Fibroblast of skin of scalp (primary cell): ENCODE results near the gene SLC23A2.
"Not testable (repeated sequence)": the region's sequence is repeated elsewhere in the genome, so short reads cannot be mapped to it uniquely, and the experiment has no call there.

ENCODE experiments used
- DNase-seq: peaks from one replicate; pipeline ENCODE4 v3.0.0-alpha.2; 2013

SLC23A2 gene

DNA sequence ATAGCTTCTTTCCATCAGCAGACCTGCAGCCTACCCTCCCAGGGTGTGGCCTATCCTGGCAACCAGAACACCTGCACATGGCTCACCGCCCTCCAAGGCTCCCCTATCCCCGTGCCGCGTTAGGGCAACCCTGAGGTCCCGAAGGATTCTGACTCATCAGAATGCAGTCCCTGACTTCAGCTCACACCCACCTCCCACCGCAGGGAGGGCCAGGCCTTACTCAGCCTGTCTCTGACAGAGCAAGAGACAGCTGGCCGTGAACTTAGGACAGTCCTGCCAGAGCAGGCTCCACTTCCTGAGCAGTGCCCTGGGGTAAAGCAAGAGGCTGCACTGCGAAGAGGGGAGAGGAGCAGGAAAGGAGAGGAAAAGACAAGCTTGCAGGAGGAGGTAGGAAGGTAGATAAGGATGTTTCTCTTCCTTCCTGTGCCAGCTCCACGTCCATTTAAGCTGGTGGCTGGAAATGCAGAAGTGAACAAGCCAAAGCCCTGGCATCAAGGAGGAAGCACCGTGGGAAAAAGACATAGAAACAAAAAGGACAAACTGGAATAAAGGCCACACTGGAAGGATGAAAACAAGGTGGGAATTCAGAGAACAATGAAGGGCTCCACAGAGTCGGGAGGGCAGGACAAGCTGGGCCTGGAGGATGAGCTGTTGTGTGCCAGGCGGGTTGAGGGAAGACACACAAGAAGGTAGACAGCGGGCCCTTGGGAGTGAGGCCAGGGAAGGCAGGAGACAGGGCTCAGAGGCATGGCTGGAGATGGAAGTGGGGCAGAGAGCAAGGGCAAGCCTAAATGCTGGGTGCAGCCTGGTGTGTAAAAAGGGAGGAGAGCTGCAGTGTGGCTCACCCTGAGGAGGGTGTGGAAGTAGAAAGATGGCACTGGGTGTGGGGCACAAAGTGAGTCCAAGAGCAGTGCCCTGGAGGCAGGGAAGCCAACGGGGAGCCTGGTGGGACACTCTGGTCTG, 102.7 kb downstream of the SLC23A2 start:
- DNase-seq, result peak; percentile 37

DNA sequence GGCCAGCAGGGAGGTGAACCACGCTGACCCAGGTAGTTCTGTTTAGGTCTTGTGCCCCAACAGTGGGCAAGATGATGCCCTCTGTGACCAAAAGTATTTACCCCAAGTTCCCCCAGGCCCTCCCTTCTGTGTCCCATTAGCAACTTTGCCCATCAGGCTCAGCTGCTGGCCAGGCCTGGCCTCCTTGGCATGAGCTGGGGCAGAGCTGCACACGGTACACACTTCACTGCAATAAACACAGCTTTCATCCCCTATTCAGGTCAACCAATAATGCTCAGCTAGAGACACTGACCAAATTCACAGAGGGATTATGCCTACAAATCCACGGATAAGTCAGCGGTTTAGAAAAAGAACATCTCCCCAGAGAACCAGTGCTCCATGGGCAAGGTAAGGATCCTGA, 103.7 kb downstream of the SLC23A2 start:
- DNase-seq, result no peak

DNA sequence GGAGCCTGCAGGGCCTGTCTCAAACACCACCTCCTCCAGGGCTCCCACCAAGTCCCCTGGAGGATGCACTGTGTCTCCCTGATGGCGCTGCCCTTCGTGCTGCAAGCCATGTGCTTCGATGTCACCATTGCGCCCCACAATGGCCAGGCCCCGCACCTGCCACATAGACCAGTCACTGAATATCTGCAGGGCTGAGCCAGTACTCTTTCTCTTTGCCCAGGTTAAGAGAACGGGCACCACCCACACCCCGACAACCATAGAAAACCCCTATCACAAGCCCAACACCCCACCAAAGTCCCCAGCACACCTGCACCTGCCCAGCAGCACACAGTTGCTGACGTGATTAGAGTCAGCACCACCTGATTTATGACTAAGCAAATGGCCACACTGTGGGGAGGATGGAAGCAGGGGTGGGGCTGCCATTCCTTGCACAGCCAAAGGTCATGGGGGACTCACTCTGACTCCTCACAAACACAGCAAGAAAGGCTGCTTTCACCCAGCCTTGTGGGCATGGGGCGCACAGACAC, 104.3 kb downstream of the SLC23A2 start:
- DNase-seq, result no peak

DNA sequence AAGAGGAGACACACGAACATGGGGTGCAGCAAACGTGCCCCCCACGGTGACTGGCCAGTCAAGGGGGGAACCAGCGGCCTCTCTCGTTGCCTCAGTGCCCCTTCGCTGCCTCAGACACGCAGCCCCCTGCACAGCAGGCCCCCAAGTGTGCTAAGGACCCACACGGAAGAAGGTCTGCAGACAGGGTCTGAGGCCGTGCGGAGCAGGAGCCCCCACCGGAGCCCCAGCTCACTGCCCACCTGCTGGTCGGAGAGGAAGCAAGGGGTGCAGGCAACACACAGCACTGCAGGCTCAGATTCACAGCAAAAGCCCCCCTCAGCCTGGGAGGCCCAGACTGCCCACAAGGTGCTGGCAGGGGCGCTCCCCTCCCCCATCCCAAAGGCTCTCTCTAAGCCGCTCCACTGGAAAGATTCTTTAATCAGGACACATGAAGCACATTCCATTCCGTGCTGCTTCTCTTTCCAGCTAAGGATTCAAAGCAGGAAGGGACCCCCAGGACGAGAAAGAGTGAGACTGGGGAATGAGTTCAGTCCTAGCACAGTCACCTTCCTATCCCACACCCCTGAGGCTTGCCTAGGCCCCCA, 105.1 kb downstream of the SLC23A2 start:
- no peak for DNase-seq

DNA sequence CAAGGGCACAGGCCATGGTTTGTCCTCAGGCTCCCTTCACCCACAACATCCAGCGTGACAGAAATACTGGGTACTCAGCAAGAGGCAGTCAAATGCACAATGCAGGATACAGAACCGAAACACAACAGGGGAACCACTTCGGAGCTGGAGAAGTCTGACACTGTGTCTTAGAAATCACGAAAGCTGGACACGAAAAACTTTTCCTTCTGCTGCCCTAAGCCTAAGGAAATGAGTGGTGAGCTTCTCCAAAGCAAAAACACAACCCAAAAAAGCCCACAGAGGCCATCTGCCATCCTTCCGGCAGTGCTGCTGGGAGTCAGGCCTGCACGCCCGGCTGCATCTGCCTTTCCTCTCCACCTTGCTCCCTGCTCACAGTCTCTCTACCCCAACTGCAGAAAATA, 106.3 kb downstream of the SLC23A2 start:
- DNase-seq, result no peak

DNA sequence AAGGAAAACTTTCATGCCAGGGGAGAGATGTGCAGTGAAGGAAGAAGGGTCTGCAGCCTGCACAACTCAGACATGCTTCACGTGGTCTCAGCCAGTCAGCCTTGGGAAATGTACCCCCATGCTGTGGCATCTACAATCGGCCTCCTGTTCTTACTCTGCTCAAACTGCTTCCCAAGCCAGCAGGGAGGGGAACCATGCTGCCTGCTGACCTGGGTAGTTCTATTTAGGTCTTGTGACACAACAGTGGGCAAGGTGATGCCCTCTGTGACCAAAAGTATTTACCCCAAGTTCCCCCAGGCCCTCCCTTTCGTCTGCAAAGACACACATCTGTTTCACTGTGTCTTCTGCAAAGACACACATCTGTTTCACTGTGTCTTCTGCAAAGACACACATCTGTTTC, 106.9 kb downstream of the SLC23A2 start:
- no peak for DNase-seq

DNA sequence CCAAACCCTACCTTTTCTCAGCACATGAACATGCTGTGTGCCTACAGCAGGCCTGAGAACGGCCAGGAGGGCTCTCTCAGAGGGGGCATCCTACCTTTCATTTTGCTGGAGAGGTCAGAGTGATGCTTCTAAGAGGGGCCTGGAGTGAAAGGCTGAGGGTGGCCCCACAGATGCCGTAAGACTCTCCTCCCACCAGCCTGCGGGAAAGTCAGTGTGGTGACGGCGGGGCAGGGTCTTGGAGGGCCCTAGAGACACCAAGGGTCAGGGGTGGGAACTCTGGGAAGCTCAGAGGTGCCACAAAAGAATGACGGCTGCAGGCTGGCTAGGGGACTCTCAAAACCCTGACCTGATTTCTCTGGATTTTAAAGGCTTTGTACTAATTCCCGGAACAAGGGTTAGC, 107.6 kb downstream of the SLC23A2 start:
- no peak for DNase-seq

DNA sequence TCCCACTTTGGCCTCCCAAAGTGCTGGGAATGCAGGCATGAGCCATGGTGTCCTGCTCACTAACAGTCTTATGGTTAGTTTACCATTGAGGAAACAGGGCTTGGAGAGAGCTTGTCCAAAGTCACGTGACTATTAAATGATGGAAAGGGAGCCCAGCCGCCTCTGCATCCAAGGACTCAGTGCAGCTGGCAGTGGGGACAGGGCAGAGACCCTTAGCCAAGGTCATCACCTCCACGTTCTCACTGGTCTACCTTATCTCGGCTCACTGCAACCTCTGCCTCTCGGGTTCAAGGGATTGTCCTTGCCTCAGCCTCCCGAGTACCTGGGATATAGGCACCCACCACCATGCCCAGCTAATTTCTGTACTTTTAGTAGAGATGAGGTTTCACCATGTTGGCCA, 109.3 kb downstream of the SLC23A2 start:
- DNase-seq, result no peak

DNA sequence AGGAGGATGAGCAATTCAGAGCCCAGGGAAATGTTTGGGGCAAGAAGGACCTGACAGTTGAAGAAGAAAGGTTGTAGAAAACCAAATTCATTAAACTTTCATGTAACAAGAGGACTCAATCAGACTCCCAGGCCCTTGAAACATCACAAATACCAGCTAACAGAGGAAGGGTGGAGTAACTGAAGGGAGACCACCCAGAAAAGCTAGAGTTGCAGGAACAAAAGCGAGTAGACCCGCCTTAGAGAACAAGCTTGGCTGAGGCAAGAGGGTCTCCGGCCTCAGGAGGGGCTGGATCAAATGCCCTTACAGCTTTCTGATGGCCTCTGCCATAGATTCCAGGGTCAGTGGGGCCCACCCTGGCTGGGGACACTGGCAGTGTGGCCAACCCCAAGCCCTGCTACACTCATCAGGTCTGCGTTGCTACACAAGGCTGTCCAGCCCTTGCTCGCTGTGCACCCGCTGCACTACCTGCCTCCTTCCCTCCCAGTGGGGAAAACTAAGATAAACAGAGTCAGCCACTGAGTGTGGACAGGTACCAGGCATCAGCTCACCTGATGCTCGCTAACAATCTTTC, 110.0 kb downstream of the SLC23A2 start:
- DNase-seq, result no peak

DNA sequence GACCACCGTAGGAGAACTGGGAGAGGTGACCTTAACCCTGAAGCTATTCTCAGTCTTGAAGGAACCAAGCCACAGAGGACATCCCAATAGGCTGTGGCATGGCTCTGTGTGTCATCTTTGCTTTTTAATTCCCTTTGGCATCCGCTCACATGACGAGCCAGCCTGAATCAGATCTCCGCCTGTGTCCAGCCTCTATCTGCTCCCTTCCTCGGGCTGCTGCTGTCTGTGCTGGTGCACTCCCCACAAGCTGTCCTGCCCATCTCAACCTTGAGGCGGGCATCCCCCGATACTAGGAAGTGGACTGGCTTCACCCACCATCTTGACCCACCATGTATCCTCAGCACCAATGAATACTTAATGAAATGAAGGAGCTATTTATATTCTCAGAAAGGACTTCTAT, 111.9 kb downstream of the SLC23A2 start:
- DNase-seq, result no peak

DNA sequence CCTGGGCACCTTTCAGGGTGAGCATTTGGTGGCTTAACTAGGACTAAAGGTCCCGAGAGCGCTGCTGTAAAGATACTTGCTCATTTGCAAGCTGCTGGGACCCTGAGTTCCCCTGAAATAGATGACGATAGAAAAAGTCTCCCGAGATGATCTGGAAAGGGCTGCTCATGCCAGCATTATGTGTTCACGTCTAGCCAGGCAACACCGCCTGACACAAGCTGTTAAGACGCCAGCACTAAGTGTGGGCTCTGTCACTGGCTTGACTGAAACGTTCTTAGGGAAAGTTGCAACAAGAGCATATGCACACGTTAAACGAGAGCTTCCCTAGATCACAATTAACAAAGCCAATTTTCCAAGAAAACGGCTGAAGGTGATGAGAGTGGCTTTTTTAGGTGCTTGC, 113.7 kb downstream of the SLC23A2 start:
- no peak for DNase-seq

DNA sequence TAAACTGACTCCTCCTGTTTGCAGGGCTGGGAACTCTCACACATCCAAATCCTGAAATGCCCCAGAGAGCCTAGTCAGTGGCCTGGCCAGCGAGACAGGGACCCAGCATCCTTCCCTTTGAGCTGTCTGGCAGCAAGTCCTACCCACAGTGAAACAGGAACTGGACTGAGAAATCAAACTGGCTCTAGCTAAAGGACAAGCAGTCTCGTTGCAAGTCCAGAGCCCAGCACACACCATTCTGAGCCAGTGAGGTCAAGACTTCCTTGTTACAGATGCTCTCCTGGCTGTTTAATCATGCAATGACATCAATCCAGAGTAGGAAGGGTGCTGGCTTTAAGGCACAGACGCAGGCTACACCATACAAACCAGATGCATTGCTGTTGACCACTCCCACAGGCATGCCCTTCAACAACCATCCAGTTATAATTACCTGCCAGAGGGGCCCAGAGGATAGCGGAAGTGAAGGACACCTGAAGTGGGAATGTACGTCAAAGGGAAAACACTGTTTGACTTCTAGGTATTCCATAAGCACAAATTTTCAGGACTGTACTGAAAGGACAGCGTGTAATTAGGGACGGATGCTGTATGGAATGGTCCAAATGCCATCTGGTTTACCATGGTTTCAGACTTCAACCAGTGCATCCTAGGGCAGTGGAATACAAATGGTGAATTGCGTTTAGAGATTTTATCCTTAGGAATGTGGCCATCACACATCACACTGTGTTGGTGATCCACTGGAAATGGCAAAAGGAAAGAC, 114.4 kb downstream of the SLC23A2 start:
- no peak for DNase-seq

DNA sequence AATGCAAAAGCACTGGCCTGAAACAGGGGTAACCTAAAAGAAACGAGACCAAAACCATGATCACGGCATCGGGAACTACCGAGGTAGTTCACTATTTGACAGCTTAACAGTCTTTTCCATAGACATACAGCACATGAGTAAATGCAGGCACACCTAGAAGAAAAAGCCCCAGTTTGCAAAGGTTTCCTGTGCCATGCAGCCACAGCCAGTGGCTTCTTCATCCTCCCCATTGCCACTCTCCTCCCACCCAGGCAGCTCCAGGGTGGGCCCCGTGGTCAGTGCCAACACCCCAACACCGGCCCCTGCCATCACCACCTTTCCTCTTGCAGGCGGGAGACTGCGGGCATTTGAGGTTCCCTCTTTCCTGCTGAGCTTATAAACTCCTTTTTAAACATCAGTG, 115.4 kb downstream of the SLC23A2 start:
- no peak for DNase-seq

DNA sequence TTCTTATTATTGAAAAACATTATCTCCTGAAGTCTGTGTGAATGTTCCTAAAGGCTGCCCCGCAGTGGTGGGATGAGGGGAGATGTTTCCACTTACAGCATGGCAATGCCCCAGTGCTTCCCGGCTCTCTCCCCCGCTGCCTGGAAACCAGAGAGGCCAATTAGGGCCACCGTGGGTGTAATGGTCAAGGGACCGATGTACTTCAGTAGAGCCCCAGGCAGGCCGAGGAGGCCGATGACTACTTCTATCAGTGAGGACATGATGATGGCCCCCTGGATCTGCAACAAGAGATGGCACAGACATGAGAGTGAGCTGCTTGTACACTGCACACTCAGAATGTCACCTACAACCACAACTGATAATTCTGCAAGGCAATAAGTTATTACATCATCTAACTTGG, 117.8 kb downstream of the SLC23A2 start:
- no peak for DNase-seq

DNA sequence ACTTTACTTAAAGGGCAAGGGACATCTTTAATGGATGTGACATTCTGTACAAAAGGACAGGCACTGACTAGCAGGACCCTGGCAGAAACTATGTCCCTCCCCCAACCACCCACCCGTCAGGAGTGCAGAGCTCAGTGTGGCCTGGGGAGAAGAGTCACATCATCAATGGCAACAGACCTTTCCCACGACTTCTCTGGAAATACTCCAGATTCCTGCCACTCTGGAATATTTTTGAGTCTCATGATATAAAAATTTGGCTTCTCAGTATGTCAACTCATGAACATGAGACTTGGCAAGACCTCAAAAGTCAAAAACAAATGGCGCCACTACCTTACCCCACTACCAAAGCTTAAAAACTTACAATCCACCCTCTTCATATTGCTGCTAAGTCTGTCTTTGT, 118.3 kb downstream of the SLC23A2 start:
- DNase-seq, result peak; percentile 21

DNA sequence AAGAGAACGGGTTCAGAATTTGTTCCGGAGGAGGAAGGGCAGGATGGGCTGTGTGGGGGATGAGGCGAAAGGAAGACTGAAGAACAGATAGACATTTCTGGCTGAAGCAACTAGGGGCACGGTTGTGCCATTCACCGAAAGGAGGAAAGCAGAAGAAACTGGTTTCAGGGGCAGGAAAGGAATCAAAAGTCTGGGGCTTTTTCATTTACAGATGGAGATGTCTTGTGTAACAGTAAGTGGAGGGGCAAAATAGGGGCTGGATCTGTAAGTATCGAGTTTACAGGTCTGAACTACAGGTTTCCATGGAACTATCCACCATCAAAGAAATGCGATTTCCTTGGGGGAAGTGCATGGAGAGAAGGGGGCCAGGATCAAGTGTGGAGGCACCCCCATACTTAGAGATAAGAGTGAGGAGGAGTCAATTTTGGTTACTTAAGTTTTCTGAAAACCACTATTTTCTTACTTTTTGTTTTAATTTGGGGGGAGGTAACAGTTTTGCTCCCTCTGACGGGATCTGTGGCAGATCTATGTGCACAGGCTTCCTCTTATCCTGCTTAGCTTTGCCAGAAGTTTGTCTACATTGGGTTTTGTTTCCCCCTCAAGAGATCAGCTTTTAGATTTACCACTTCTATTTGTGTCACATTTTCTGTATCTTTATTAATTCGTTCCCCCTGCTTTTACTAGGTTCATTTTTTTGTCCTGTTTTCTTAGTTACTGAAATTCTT, 120.1 kb downstream of the SLC23A2 start:
- no peak for DNase-seq

DNA sequence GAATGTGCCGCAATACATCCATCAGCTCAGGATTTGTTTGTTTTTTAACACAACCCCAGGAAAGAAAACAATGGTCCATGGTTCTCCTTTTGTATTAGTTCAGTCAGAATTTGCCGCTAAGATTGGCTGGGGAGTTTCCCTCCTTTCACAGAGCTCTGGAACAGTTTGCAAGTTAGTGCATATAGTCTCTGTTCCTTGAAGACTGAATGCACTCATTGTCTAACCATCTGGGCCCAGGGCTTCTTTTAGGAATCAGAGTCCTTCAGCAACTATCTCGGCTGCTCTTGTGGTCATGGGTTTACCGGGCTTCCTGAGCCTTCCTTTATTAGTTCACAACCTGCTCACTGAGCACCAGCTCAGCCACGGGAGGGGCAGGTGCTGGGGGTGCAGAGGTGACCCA, 121.3 kb downstream of the SLC23A2 start:
- DNase-seq, result no peak

DNA sequence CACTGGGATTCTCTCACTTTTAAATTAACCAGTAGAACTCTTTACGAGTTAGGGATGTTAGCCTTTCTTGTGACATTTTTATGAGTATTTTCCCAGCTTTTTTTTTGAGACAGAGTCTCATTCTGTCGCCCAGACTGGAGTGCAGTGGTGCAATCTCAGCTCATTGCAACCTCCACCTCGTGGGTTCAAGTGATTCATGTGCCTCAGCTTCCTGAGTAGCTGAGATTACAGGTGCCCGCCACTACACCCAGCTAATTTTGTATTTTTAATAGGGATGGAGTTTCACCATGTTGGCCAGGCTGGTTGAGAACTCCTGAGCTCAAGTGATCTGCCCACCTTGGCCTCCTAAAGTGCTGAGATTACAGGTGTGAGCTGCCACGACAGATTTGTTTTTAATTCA, 123.2 kb downstream of the SLC23A2 start:
- not testable (repeated sequence) for DNase-seq

DNA sequence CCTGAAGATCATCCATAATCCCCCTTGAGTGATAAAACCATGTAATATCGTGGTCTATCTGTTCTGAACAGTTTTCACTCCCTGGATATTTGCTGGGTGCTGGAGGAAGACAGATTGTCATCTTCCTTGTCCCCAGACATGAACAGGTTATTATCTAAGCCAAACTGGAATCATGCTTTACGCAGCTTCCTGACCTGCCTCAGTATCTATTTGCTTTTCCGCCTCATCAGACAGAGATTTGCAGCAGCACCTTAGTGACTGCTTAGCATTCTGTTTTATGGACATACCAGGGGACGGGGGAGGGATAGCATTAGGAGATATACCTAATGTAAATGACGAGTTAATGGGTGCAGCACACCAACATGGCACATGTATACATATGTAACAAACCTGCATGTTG, 124.6 kb downstream of the SLC23A2 start:
- no peak for DNase-seq

DNA sequence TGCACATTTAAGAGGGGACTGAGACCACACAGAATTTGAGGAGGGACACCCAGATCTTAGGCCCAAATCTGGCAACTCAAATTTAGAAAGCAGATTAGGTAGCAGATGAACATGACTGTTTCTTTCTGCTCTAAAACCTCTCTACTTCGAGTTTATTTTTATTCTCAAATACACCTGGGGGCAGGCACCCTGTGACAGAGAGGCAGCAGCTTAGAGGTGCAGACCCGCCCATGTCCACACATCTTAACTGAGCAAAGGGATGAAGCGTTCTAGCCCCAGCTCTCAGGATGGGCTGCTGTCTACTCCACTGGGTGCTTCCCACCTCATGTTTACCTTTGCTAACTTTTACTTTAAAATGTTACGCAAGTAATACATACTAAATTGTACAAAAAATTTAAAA, 125.0 kb downstream of the SLC23A2 start:
- DNase-seq, result no peak

DNA sequence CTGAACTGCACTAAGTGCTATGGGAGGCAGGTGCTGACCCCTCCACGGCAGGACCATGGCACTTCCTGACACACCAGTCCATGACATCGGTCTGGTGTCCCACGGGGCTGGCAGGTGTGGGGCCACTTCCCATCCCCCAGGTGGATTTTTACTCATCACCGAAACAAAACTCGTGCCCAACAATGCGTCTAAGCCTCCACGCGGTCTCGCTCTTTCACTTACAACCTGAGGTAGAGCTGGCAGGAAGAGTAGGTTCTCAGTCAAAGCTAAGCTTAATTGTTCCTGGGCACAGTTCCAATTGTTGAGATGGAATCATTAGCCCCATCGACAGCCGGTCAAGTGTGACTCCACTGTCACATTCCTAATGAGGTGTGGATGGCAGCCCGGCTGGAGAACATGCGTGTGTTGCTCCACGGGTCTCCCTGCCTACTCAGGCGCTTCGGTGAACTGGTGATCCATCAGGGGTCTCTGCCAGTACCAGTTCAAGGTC, 125.7 kb downstream of the SLC23A2 start:
- no peak for DNase-seq

DNA sequence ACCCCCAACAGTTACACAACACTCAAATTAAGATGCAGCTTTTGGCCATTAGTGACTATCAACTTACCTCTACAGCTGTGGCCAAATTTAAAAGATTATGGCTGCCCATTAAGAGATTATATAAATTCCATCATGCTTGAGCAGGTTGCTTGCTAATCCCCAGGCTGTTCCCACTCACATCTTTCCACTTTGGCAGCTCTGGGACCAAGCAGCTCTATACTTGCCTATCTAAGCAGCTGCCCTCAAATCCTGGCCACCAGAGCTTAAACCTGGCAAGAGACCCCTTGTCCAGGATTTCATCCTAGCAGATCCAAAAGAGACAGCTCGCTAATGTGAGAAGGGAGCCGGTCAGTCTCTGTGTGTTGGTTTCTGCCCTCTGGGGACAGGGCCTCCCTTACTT, 127.9 kb downstream of the SLC23A2 start:
- no peak for DNase-seq
